Measurements from ENCODE around the gene SLC25A11. TPM values are rescaled to one million over a fixed set of nuclear protein-coding genes. Genes with fewer than 3 reads are reported as not detected.

SLC25A11 gene
- total and polyA plus RNA-seq, 7 donors = 97.1 to 225 (median 128) TPM

DNA sequence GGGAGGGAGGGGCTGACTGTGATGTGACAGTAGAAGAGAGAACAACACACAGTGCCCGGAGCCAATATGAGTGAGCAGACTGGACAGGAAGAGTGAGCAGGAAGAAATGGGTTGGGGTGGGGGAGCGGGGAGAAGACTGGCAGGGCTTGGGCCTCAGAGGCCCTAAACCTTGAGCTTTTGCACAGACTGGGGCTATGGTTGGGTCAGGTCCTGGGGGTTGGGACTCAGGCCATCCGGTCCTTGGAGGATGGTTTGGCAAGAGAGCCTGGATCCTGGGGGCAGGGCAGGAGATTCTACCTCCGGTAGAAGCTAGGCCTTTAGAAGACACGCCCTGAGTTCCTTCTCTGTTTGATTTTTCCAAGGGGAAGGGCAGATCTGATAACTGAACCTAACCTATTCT is 46.6 kb upstream of the SLC25A11 start:
- no peak for DNase-seq
- intact Hi-C loops (cut with DNase I) = loop anchor here (2.0 to 5.0 kb wide), 3 partner anchors 44 to 79 kb away; partner anchors contain the start of genes RNF167 (in 1 of the 2) and SLC25A11 (in 1 of the 2)

DNA sequence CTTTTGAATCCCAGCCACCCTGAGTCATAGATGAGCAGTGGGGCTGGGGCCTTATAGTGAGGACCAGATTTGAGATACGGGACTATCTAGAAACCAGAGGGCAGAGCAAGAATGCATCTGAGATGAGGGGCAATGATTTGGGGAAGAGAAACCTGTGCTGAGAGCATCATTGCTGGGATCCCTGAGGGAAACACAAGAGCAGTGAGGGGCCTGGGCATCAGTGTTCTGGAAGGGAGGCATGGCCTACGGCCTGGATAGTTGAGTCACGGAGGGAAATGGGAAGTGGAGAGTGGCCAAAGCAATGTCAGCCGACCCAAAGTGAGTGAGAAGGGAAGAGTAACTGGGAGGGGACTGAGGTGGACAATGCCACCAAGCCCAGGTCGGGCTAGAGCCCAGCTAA is 42.5 kb upstream of the SLC25A11 start:
- H3K36me3 ChIP-seq (ENCODE audit: insufficient read depth in 1 of 2, low read depth in 1 of 2) = peaks cover 7 to 86% of the 10 kb centered on the region in 2 donors
- WGBS, 3 donors = 60 to 68% (median 61%) methylated on average over 5 of the region's 5 CpGs
- intact Hi-C loops (cut with DNase I) = loop anchor here in 1 of 2 donors (5.0 kb wide), 2 partner anchors 45 to 80 kb away; no protein-coding TSS in a partner anchor

More for the DNA sequence above, 46.6 kb upstream of the SLC25A11 start:
- no peak for ATAC-seq
- Histone ChIP-seq H3K27ac (peak overlapping the region; percentile 97), H3K36me3 (ENCODE audit: insufficient read depth in 1 of 2, low read depth in 1 of 2) (peaks cover 2 to 46% of the 10 kb centered on the region in 2 donors), H3K27me3 (ENCODE audit: insufficient read depth in 3 of 3, low read length in 2 of 3) (no peaks in the 10 kb centered on the region), H3K4me1 (peaks cover 20% of the 10 kb centered on the region), H3K4me3 (peak overlapping the region; percentile 94), H3K9me3 (no peaks in the 10 kb centered on the region)
- 35 to 46% (median 41%) methylated on average over 5 of the region's 5 CpGs for WGBS, 3 donors
- TF ChIP-seq, protein P1, sequence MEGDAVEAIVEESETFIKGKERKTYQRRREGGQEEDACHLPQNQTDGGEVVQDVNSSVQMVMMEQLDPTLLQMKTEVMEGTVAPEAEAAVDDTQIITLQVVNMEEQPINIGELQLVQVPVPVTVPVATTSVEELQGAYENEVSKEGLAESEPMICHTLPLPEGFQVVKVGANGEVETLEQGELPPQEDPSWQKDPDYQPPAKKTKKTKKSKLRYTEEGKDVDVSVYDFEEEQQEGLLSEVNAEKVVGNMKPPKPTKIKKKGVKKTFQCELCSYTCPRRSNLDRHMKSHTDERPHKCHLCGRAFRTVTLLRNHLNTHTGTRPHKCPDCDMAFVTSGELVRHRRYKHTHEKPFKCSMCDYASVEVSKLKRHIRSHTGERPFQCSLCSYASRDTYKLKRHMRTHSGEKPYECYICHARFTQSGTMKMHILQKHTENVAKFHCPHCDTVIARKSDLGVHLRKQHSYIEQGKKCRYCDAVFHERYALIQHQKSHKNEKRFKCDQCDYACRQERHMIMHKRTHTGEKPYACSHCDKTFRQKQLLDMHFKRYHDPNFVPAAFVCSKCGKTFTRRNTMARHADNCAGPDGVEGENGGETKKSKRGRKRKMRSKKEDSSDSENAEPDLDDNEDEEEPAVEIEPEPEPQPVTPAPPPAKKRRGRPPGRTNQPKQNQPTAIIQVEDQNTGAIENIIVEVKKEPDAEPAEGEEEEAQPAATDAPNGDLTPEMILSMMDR (IDR thresholded peaks at IDR 0.05) = no peak

DNA sequence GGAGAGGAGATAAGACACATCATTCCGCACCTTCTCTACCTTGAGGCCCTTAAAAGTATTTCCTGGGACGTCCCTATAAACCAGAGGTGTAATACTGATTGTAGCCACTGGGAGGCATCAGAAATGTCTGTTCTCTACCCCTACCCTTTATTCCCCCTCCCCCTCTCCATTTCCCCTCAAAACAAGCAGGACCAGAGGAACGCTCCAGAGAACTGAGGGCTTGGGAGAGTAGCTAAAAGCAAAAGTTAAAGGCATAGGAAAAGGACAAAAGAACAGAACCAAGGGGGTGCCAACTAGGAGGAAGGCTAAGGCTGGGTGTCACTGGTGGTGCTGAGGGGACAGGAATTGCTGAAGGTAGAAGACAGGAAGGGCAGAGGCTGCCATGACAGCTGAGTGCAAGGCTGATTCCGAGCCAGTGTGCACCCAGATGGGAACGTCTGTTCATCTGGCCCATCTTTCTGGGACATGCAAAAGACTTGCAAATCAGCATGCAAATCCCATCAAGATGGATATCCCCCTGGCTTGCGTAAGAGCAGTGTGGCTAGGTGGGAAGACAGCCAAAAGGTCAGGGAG is 40.9 kb upstream of the SLC25A11 start:
- H3K27me3 ChIP-seq (ENCODE audit: insufficient read depth in 3 of 3, low read length in 2 of 3) = no peaks in the 10 kb centered on the region
- H3K27ac ChIP-seq = peak overlapping the region; percentile 23
- H3K36me3 ChIP-seq (ENCODE audit: insufficient read depth in 1 of 2, low read depth in 1 of 2) = peaks cover 11 to 99% of the 10 kb centered on the region in 2 donors
- peak; percentile 64 to 87 (median 72) for ATAC-seq
- peaks cover 5% of the 10 kb centered on the region for H3K4me1 ChIP-seq
- no peaks in the 10 kb centered on the region for H3K9me3 ChIP-seq
- TF ChIP-seq, protein P1 (IDR thresholded peaks at IDR 0.05) = peak; percentile 69
- no peak overlapping the region for H3K4me3 ChIP-seq
- intact Hi-C loops (cut with DNase I) = loop anchor here (2.0 to 5.0 kb wide), 3 partner anchors 43 to 82 kb away; no protein-coding TSS in a partner anchor
- no peak for DNase-seq
- 29 to 38% (median 32%) methylated on average over 6 of the region's 6 CpGs for WGBS, 3 donors

More for the DNA sequence above, 42.5 kb upstream of the SLC25A11 start:
- Histone ChIP-seq H3K27ac (no peak overlapping the region), H3K4me1 (peaks cover 13% of the 10 kb centered on the region), H3K27me3 (ENCODE audit: insufficient read depth in 3 of 3, low read length in 2 of 3) (no peaks in the 10 kb centered on the region), H3K9me3 (no peaks in the 10 kb centered on the region), H3K4me3 (no peak overlapping the region)
- no peak for DNase-seq
- TF ChIP-seq, protein P1 (IDR thresholded peaks at IDR 0.05) = no peak
- ATAC-seq = no peak

DNA sequence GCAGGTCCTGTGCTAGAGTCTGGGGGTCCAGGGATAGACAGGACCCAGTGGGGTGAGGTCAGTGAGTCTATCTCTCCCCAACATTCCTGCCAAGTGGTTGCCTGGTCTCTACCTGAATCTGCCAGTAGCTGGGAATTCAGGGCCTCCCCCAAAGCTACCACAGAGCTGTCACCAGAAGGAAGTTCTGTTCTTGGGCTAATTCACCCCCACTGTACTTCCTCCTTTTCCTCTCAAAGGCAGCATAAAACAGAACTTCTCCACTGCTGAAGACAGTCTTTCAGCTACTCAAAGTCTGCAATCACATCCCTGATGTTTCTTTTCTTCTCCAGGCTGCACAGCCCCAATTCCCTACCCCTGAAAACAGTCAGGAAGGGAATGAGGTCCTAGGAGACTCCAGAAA is 38.9 kb upstream of the SLC25A11 start:
- TF ChIP-seq, protein P1 (IDR thresholded peaks at IDR 0.05) = no peak
- ATAC-seq = no peak
- no peak overlapping the region for H3K27ac ChIP-seq
- DNase-seq = no peak
- H3K4me1 ChIP-seq = peaks cover 15% of the 10 kb centered on the region
- H3K36me3 ChIP-seq (ENCODE audit: insufficient read depth in 1 of 2, low read depth in 1 of 2) = peaks cover 11 to 91% of the 10 kb centered on the region in 2 donors
- H3K4me3 ChIP-seq = no peak overlapping the region
- no peaks in the 10 kb centered on the region for H3K9me3 ChIP-seq
- H3K27me3 ChIP-seq (ENCODE audit: insufficient read depth in 3 of 3, low read length in 2 of 3) = no peaks in the 10 kb centered on the region
- intact Hi-C loops (cut with DNase I) = no loop called here
